Type B pancreatic cell (in vitro differentiated cells): ENCODE data around the gene RPP25L. TPM values are rescaled to one million over a fixed set of nuclear protein-coding genes. Genes with fewer than 3 reads are reported as not detected.

Source experiments
- DNase-seq: peaks from one replicate; pipeline ENCODE4 v3.0.0; 2021; ENCODE audit warnings: mixed read lengths; ENCODE audit not compliant: unreplicated experiment; ENCODE audit errors: extremely low spot score
- H3K27ac Mint-ChIP-seq: 2 replicates; pipeline ENCODE4 v1.8.0; 2021; ENCODE audit warnings: mild to moderate bottlenecking, mixed read lengths
- H3K27me3 Mint-ChIP-seq: 2 replicates; pipeline ENCODE4 v1.8.0; 2021; ENCODE audit warnings: mixed read lengths
- H3K36me3 Mint-ChIP-seq: 2 replicates; pipeline ENCODE4 v1.8.0; 2021; ENCODE audit warnings: mixed read lengths
- H3K4me1 Mint-ChIP-seq: one replicate; pipeline ENCODE4 v1.8.0; 2021; ENCODE audit warnings: mixed read lengths; ENCODE audit not compliant: unreplicated experiment
- H3K4me3 Mint-ChIP-seq: 2 replicates; pipeline ENCODE4 v1.8.0; 2021; ENCODE audit warnings: mild to moderate bottlenecking, mixed read lengths
- H3K9me3 Mint-ChIP-seq: 2 replicates; pipeline ENCODE4 v1.8.0; 2021; ENCODE audit warnings: mixed read lengths
- CTCF ChIP-seq: fragments of 200-600 bp; sonication (generic); conservative IDR thresholded peaks from 2 replicates; pipeline ENCODE4 v1.5.0; 2021; ENCODE audit warnings: antibody characterized with exemption, mild to moderate bottlenecking
- total RNA-seq: library from RNA; stranded (reverse); gene quantifications from 2 replicates; pipeline ENCODE4 v1.2.1, GENCODE V29; 2021; ENCODE audit warnings: low replicate concordance

RPP25L gene
- total RNA-seq, 1 donor from 2014 or later = 31.8 TPM

GRCh38 chr9:34566972-34567371, 44.9 kb downstream of the RPP25L start:
- no peak for DNase-seq
- TF ChIP-seq CTCF = no peak
- H3K4me1 Mint-ChIP-seq = peaks cover 43% of the 10 kb centered on the region
- peaks cover 41% of the 10 kb centered on the region for H3K27me3 Mint-ChIP-seq
- H3K9me3 Mint-ChIP-seq = peaks cover 5% of the 10 kb centered on the region
- H3K27ac Mint-ChIP-seq = no peak overlapping the region
- no peak overlapping the region for H3K4me3 Mint-ChIP-seq
- peaks cover 19% of the 10 kb centered on the region for H3K36me3 Mint-ChIP-seq

GRCh38 chr9:34566322-34566721, 45.6 kb downstream of the RPP25L start:
- H3K4me1 Mint-ChIP-seq = peaks cover 49% of the 10 kb centered on the region
- no peak overlapping the region for H3K4me3 Mint-ChIP-seq
- peaks cover 19% of the 10 kb centered on the region for H3K36me3 Mint-ChIP-seq
- DNase-seq = no peak
- H3K27ac Mint-ChIP-seq = no peak overlapping the region
- peaks cover 5% of the 10 kb centered on the region for H3K9me3 Mint-ChIP-seq
- no peak for TF ChIP-seq CTCF
- H3K27me3 Mint-ChIP-seq = peaks cover 42% of the 10 kb centered on the region

GRCh38 chr9:34565856-34566255, 46.0 kb downstream of the RPP25L start:
- no peak overlapping the region for H3K4me3 Mint-ChIP-seq
- H3K9me3 Mint-ChIP-seq = peaks cover 5% of the 10 kb centered on the region
- H3K27me3 Mint-ChIP-seq = peaks cover 45% of the 10 kb centered on the region
- TF ChIP-seq CTCF = no peak
- no peak overlapping the region for H3K27ac Mint-ChIP-seq
- DNase-seq = no peak
- peaks cover 19% of the 10 kb centered on the region for H3K36me3 Mint-ChIP-seq
- H3K4me1 Mint-ChIP-seq = peaks cover 50% of the 10 kb centered on the region

- H3K4me3 Mint-ChIP-seq = no peak overlapping the region
- H3K27ac Mint-ChIP-seq = no peak overlapping the region
- no peak for TF ChIP-seq CTCF
- peaks cover 5% of the 10 kb centered on the region for H3K9me3 Mint-ChIP-seq
- peaks cover 44% of the 10 kb centered on the region for H3K27me3 Mint-ChIP-seq
- DNase-seq = no peak
- peaks cover 19% of the 10 kb centered on the region for H3K36me3 Mint-ChIP-seq
- peaks cover 47% of the 10 kb centered on the region for H3K4me1 Mint-ChIP-seq
Observed at GRCh38 chr9:34564617-34565016, 47.3 kb downstream of the RPP25L start.

- Mint-ChIP-seq H3K4me1 (peaks cover 52% of the 10 kb centered on the region), H3K9me3 (peaks cover 5% of the 10 kb centered on the region), H3K27ac (no peak overlapping the region), H3K36me3 (peaks cover 19% of the 10 kb centered on the region), H3K4me3 (no peak overlapping the region), H3K27me3 (peaks cover 47% of the 10 kb centered on the region)
- no peak for DNase-seq
- TF ChIP-seq CTCF = no peak
Observed at GRCh38 chr9:34563262-34563661, 48.6 kb downstream of the RPP25L start.
